HEK293T (cell line): Measurements from ENCODE around the gene DCP1A.

Source experiments
- BHLHE40 ChIP-seq: fragments of 450-650 bp; IDR thresholded peaks from 2 replicates; pipeline ENCODE4 v1.6.1; 2016; ENCODE audit warnings: mild to moderate bottlenecking, moderate library complexity, borderline replicate concordance
- CTBP1 ChIP-seq: fragments of 450-650 bp; IDR thresholded peaks from 2 replicates; pipeline ENCODE4 v1.6.1; 2016; ENCODE audit warnings: borderline replicate concordance
- FOXA1 ChIP-seq: fragments of 450-650 bp; IDR thresholded peaks from 2 replicates; pipeline ENCODE4 v1.6.1; 2016; ENCODE audit warnings: mild to moderate bottlenecking
- FOXK2 ChIP-seq: fragments of 450-650 bp; IDR thresholded peaks from 2 replicates; pipeline ENCODE4 v1.6.1; 2016; ENCODE audit warnings: mild to moderate bottlenecking
- FOXM1 ChIP-seq: fragments of 450-650 bp; IDR thresholded peaks from 2 replicates; pipeline ENCODE4 v1.6.1; 2017; ENCODE audit warnings: mild to moderate bottlenecking, borderline replicate concordance
- PKNOX1 ChIP-seq: fragments of 450-650 bp; IDR thresholded peaks from 2 replicates; pipeline ENCODE4 v1.6.1; 2016
- SP1 ChIP-seq: fragments of 450-650 bp; IDR thresholded peaks from 2 replicates; pipeline ENCODE4 v1.6.1; 2017
- SUZ12 ChIP-seq: fragments of 450-650 bp; IDR thresholded peaks from 2 replicates; pipeline ENCODE4 v1.6.1; 2016; ENCODE audit warnings: mild to moderate bottlenecking
- TARDBP ChIP-seq: fragments of 450-650 bp; IDR thresholded peaks from 2 replicates; pipeline ENCODE4 v1.6.1; 2016
- ZNF384 ChIP-seq: fragments of 450-650 bp; IDR thresholded peaks from 2 replicates; pipeline ENCODE4 v1.6.1; 2016

GRCh38 chr3:53243785-53244184 is 103.6 kb downstream of the DCP1A start:
- no peak for TF ChIP-seq BHLHE40
- no peak for TF ChIP-seq FOXM1
- TF ChIP-seq PKNOX1: no peak
- no peak for TF ChIP-seq ZNF384
- no peak for TF ChIP-seq SUZ12
- TF ChIP-seq FOXK2: no peak
- TF ChIP-seq FOXA1: no peak
- no peak for TF ChIP-seq CTBP1
- TF ChIP-seq TARDBP: no peak
- no peak for TF ChIP-seq SP1
